Measurements from ENCODE around the gene SH3BP4.

SH3BP4 gene

GRCh38 chr2:234951664-234952269, at the start of gene SH3BP4:
TSS of gene SH3BP4 (plus strand) at chr2:234952017. CDS start at chr2:235035003, 82,986 bp downstream.
- Histone ChIP-seq H3K9me3 (ENCODE audit: insufficient read depth, low read length) (no peaks in the 10 kb centered on the region), H3K36me3 (ENCODE audit: low read length) (no peaks in the 10 kb centered on the region), H3K4me2 (ENCODE audit: low read depth, low read length, poor library complexity, severe bottlenecking) (no peak within 1 kb of the TSS), H3K27ac (ENCODE audit: low read depth, low read length) (no peak within 1 kb of the TSS), H3F3A (ENCODE audit: insufficient read depth) (no peaks in the 10 kb centered on the region), H3K9ac (ENCODE audit: low read length) (no peak within 1 kb of the TSS), H3K27me3 (ENCODE audit: low read length) (no peaks in the 10 kb centered on the region), H2AFZ (ENCODE audit: low read depth, low read length, severe bottlenecking) (no peak within 1 kb of the TSS), H4K20me1 (ENCODE audit: low read depth, low read length) (no peaks in the 10 kb centered on the region), H3K79me2 (ENCODE audit: insufficient read depth, low read length) (no peaks in the 10 kb centered on the region), H3K9me2 (replicated peaks; ENCODE audit: insufficient read depth, low read length) (no peaks in the 10 kb centered on the region), H3K4me3 (ENCODE audit: insufficient read depth, low read length, poor library complexity, severe bottlenecking) (no peak within 1 kb of the TSS)
- TF ChIP-seq EZH2phosphoT487 (conservative IDR thresholded peaks at IDR 0.05; ENCODE audit: low read length), result no peak
- no peak for TF ChIP-seq CTCF (IDR thresholded peaks at IDR 0.05; ENCODE audit: insufficient read depth, low read length, poor library complexity, severe bottlenecking)

- TF ChIP-seq EZH2phosphoT487 (conservative IDR thresholded peaks at IDR 0.05; ENCODE audit: low read length) (no peak), CTCF (IDR thresholded peaks at IDR 0.05; ENCODE audit: insufficient read depth, low read length, poor library complexity, severe bottlenecking) (no peak)
- H3K9me3 ChIP-seq (ENCODE audit: insufficient read depth, low read length), result no peaks in the 10 kb centered on the region
- no peaks in the 10 kb centered on the region for H3K79me2 ChIP-seq (ENCODE audit: insufficient read depth, low read length)
- no peak overlapping the region for H3K4me2 ChIP-seq (ENCODE audit: low read depth, low read length, poor library complexity, severe bottlenecking)
- no peak overlapping the region for H2AFZ ChIP-seq (ENCODE audit: low read depth, low read length, severe bottlenecking)
- H4K20me1 ChIP-seq (ENCODE audit: low read depth, low read length), result no peaks in the 10 kb centered on the region
- no peaks in the 10 kb centered on the region for H3K9me2 ChIP-seq (replicated peaks; ENCODE audit: insufficient read depth, low read length)
- no peaks in the 10 kb centered on the region for H3K27me3 ChIP-seq (ENCODE audit: low read length)
- no peak overlapping the region for H3K4me3 ChIP-seq (ENCODE audit: insufficient read depth, low read length, poor library complexity, severe bottlenecking)
- H3K27ac ChIP-seq (ENCODE audit: low read depth, low read length), result no peak overlapping the region
- H3K9ac ChIP-seq (ENCODE audit: low read length), result no peak overlapping the region
- no peaks in the 10 kb centered on the region for H3K36me3 ChIP-seq (ENCODE audit: low read length)
- H3F3A ChIP-seq (ENCODE audit: insufficient read depth), result no peaks in the 10 kb centered on the region
Observed at GRCh38 chr2:234904785-234905184, 47.0 kb upstream of the SH3BP4 start.

DNA sequence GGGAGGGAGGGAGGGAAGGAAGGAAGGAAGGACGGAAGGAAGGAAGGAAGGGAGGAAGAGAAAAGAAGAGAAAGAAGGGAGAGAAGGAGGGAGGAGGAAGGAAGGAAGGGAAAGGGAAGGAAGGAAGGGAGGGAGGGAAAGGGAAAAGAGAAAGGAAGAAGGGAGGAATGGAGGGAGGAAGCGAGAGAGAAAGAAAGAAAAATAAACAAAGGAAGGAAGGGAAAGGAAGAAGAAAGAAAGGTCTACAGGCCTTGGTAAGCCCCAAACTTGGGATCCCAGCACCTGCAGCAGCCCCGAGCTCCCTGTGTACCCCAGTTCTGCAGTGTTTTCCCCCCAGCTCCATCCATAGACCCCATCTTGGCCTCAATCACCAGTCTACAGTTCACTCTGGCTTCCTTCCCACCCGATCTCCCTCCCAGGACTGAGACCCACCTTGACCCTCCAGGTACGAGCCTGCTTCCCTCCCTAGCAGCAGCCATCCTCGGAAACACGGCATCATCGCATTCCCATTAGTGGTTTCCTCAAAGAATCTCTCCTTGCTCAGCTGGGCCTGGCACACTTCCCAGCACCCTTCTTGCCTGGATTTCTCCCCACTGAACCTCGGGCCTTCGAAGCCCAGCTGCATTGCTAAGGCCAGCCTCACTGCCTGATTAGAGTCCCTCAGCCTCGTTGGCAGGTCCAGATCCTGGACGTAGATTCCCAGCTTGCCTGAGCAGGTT, 46.1 kb upstream of the SH3BP4 start:
- TF ChIP-seq CTCF (IDR thresholded peaks at IDR 0.05; ENCODE audit: insufficient read depth, low read length, poor library complexity, severe bottlenecking), result no peak
- TF ChIP-seq EZH2phosphoT487 (conservative IDR thresholded peaks at IDR 0.05; ENCODE audit: low read length), result no peak
- H3K79me2 ChIP-seq (ENCODE audit: insufficient read depth, low read length), result no peaks in the 10 kb centered on the region
- H3K4me2 ChIP-seq (ENCODE audit: low read depth, low read length, poor library complexity, severe bottlenecking), result no peak overlapping the region
- H3K4me3 ChIP-seq (ENCODE audit: insufficient read depth, low read length, poor library complexity, severe bottlenecking), result no peak overlapping the region
- no peak overlapping the region for H3K9ac ChIP-seq (ENCODE audit: low read length)
- no peaks in the 10 kb centered on the region for H3K36me3 ChIP-seq (ENCODE audit: low read length)
- H3K27ac ChIP-seq (ENCODE audit: low read depth, low read length), result no peak overlapping the region
- no peaks in the 10 kb centered on the region for H3K27me3 ChIP-seq (ENCODE audit: low read length)
- no peaks in the 10 kb centered on the region for H4K20me1 ChIP-seq (ENCODE audit: low read depth, low read length)
- no peaks in the 10 kb centered on the region for H3K9me2 ChIP-seq (replicated peaks; ENCODE audit: insufficient read depth, low read length)
- H3K9me3 ChIP-seq (ENCODE audit: insufficient read depth, low read length), result no peaks in the 10 kb centered on the region
- H2AFZ ChIP-seq (ENCODE audit: low read depth, low read length, severe bottlenecking), result no peak overlapping the region
- H3F3A ChIP-seq (ENCODE audit: insufficient read depth), result no peaks in the 10 kb centered on the region

Measured in SU-DHL-6 (cell line).